Measurements from ENCODE around the gene HIP1R. TPM values are rescaled to one million over a fixed set of nuclear protein-coding genes. Genes with fewer than 3 reads are reported as not detected.

The HIP1R gene
- total RNA-seq, 1 experiment from 2014 or later = 131 TPM

GRCh38 chr12:122859303-122860039, 24.2 kb downstream of the HIP1R start:
- DNase-seq (ENCODE audit: low spot score) = no peak

- peak; percentile 84 for DNase-seq (ENCODE audit: low spot score)
Measured at GRCh38 chr12:122860040-122860853, 25.0 kb downstream of the HIP1R start.

GRCh38 chr12:122860854-122861586, 25.8 kb downstream of the HIP1R start:
- no peak for DNase-seq (ENCODE audit: low spot score)

GRCh38 chr12:122861587-122861970, 26.3 kb downstream of the HIP1R start:
- no peak for DNase-seq (ENCODE audit: low spot score)

GRCh38 chr12:122862110-122862634, 26.9 kb downstream of the HIP1R start:
- DNase-seq (ENCODE audit: low spot score) = no peak

GRCh38 chr12:122862872-122863701, 27.8 kb downstream of the HIP1R start:
- DNase-seq (ENCODE audit: low spot score) = peak; percentile 90

GRCh38 chr12:122864894-122865253, 29.6 kb downstream of the HIP1R start:
- no peak for DNase-seq (ENCODE audit: low spot score)

- no peak for DNase-seq (ENCODE audit: low spot score)
Measured at GRCh38 chr12:122865268-122866231, 30.3 kb downstream of the HIP1R start.

- DNase-seq (ENCODE audit: low spot score) = no peak
Measured at GRCh38 chr12:122866379-122866778, 31.1 kb downstream of the HIP1R start.

- no peak for DNase-seq (ENCODE audit: low spot score)
Measured at GRCh38 chr12:122866950-122867607, 31.8 kb downstream of the HIP1R start.

GRCh38 chr12:122867691-122868461, 32.6 kb downstream of the HIP1R start:
- peak; percentile 69 for DNase-seq (ENCODE audit: low spot score)

- DNase-seq (ENCODE audit: low spot score) = no peak
Measured at GRCh38 chr12:122868471-122869177, 33.4 kb downstream of the HIP1R start.

GRCh38 chr12:122869207-122869973, 34.1 kb downstream of the HIP1R start:
- no peak for DNase-seq (ENCODE audit: low spot score)

GRCh38 chr12:122870163-122870842, 35.0 kb downstream of the HIP1R start:
- no peak for DNase-seq (ENCODE audit: low spot score)

- DNase-seq (ENCODE audit: low spot score) = no peak
Measured at GRCh38 chr12:122870867-122871664, 35.8 kb downstream of the HIP1R start.

All from HT-29 (cell line).